ENCODE results near the gene RNF186. TPM values are rescaled to one million over a fixed set of nuclear protein-coding genes. Genes with fewer than 3 reads are reported as not detected.
"Not testable (repeated sequence)": the region's sequence is repeated elsewhere in the genome, so short reads cannot be mapped to it uniquely, and the experiment has no call there.

The RNF186 gene
- total and polyA plus RNA-seq, 4 donors: 8.0 TPM; not detected in 3

- Histone ChIP-seq H3K27ac (ENCODE audit: low read depth in 1 of 2, low read length in 2 of 2) (no peak overlapping the region), H3K27me3 (ENCODE audit: control insufficient read depth in 1 of 2, insufficient read depth in 2 of 2, low read length in 1 of 2) (no peaks in the 10 kb centered on the region), H3K36me3 (ENCODE audit: control insufficient read depth in 1 of 2, insufficient read depth in 2 of 2, low read length in 1 of 2) (no peaks in the 10 kb centered on the region), H3K9me3 (ENCODE audit: control insufficient read depth, low read length) (no peaks in the 10 kb centered on the region), H3K4me1 (ENCODE audit: control insufficient read depth in 1 of 2, insufficient read depth in 2 of 2, low read length in 2 of 2) (no peaks in the 10 kb centered on the region), H3K4me3 (ENCODE audit: low read length in 2 of 2) (no peak overlapping the region)
- 32 to 35% methylated on average over 5 of the region's 5 CpGs for WGBS, 2 donors
- ATAC-seq (ENCODE audit: low FRiP score) (no peak), DNase-seq (no peak)
- intact Hi-C loops (cut with DNase I): no loop called here
Measured at GRCh38 chr1:19817160-19817559, 2.1 kb upstream of the RNF186 start.

DNA sequence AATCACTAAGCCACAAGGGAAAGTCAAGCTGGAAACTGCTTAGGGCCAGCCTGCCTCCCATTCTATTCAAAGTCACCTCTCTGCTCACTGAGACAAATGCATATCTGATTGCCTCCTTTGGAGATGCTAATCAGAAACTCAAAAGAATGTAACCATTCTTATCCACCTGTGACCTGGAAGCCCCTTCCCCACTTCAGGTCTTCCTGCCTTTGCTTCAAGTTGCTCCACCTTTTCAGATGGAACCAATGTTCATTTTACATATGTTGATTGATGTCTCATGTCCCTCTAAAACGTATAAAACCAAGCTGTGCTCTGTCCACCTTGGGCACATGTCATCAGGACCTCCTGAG is 1.6 kb upstream of the RNF186 start:
- H3K27ac ChIP-seq (ENCODE audit: low read depth in 1 of 2, low read length in 2 of 2); DNase-seq; ATAC-seq (ENCODE audit: low FRiP score); H3K9me3 ChIP-seq (ENCODE audit: control insufficient read depth, low read length); H3K4me3 ChIP-seq (ENCODE audit: low read length in 2 of 2); H3K27me3 ChIP-seq (ENCODE audit: control insufficient read depth in 1 of 2, insufficient read depth in 2 of 2, low read length in 1 of 2); H3K36me3 ChIP-seq (ENCODE audit: control insufficient read depth in 1 of 2, insufficient read depth in 2 of 2, low read length in 1 of 2); H3K4me1 ChIP-seq (ENCODE audit: control insufficient read depth in 1 of 2, insufficient read depth in 2 of 2, low read length in 2 of 2); intact Hi-C loops (cut with DNase I): not testable (repeated sequence)
- WGBS, 2 donors: 32 to 56% methylated on average over 1 of the region's 1 CpG

- Histone ChIP-seq H3K4me1 (ENCODE audit: control insufficient read depth in 1 of 2, insufficient read depth in 2 of 2, low read length in 2 of 2) (no peaks in the 10 kb centered on the region), H3K27me3 (ENCODE audit: control insufficient read depth in 1 of 2, insufficient read depth in 2 of 2, low read length in 1 of 2) (no peaks in the 10 kb centered on the region), H3K9me3 (ENCODE audit: control insufficient read depth, low read length) (no peaks in the 10 kb centered on the region), H3K27ac (ENCODE audit: low read depth in 1 of 2, low read length in 2 of 2) (no peak overlapping the region), H3K36me3 (ENCODE audit: control insufficient read depth in 1 of 2, insufficient read depth in 2 of 2, low read length in 1 of 2) (no peaks in the 10 kb centered on the region), H3K4me3 (ENCODE audit: low read length in 2 of 2) (no peak overlapping the region)
- ATAC-seq (ENCODE audit: low FRiP score): no peak
- intact Hi-C loops (cut with DNase I): no loop called here
- DNase-seq: no peak
- WGBS, 2 donors: 87 to 91% methylated on average over 15 of the region's 15 CpGs
Measured at GRCh38 chr1:19815801-19816736, 986 bp upstream of the RNF186 start.

GRCh38 chr1:19814244-19814661 is 830 bp downstream of the RNF186 start:
- intact Hi-C loops (cut with DNase I): loop anchor here in 1 of 2 donors (5.0 kb wide), 1 partner anchor 97 kb away; no protein-coding TSS in a partner anchor

GRCh38 chr1:19813643-19813960 is 1.5 kb downstream of the RNF186 start:
- ATAC-seq (ENCODE audit: low FRiP score): no peak
- H3K27me3 ChIP-seq (ENCODE audit: control insufficient read depth in 1 of 2, insufficient read depth in 2 of 2, low read length in 1 of 2): no peaks in the 10 kb centered on the region
- intact Hi-C loops (cut with DNase I): loop anchor here in 1 of 2 donors (5.0 kb wide), 1 partner anchor 96 kb away; no protein-coding TSS in a partner anchor
- WGBS, 2 donors: 92 to 95% methylated on average over 4 of the region's 4 CpGs
- no peak for DNase-seq
- no peak overlapping the region for H3K27ac ChIP-seq (ENCODE audit: low read depth in 1 of 2, low read length in 2 of 2)
- H3K36me3 ChIP-seq (ENCODE audit: control insufficient read depth in 1 of 2, insufficient read depth in 2 of 2, low read length in 1 of 2): no peaks in the 10 kb centered on the region
- no peaks in the 10 kb centered on the region for H3K4me1 ChIP-seq (ENCODE audit: control insufficient read depth in 1 of 2, insufficient read depth in 2 of 2, low read length in 2 of 2)
- H3K9me3 ChIP-seq (ENCODE audit: control insufficient read depth, low read length): no peaks in the 10 kb centered on the region
- H3K4me3 ChIP-seq (ENCODE audit: low read length in 2 of 2): no peak overlapping the region

More at GRCh38 chr1:19814244-19814661, 830 bp downstream of the RNF186 start:
- no peaks in the 10 kb centered on the region for H3K9me3 ChIP-seq (ENCODE audit: control insufficient read depth, low read length)
- 89 to 92% methylated on average over 15 of the region's 15 CpGs for WGBS, 2 donors
- DNase-seq (no peak), ATAC-seq (ENCODE audit: low FRiP score) (no peak)
- no peaks in the 10 kb centered on the region for H3K27me3 ChIP-seq (ENCODE audit: control insufficient read depth in 1 of 2, insufficient read depth in 2 of 2, low read length in 1 of 2)
- no peaks in the 10 kb centered on the region for H3K36me3 ChIP-seq (ENCODE audit: control insufficient read depth in 1 of 2, insufficient read depth in 2 of 2, low read length in 1 of 2)
- no peak overlapping the region for H3K27ac ChIP-seq (ENCODE audit: low read depth in 1 of 2, low read length in 2 of 2)
- H3K4me1 ChIP-seq (ENCODE audit: control insufficient read depth in 1 of 2, insufficient read depth in 2 of 2, low read length in 2 of 2): no peaks in the 10 kb centered on the region
- H3K4me3 ChIP-seq (ENCODE audit: low read length in 2 of 2): no peak overlapping the region

GRCh38 chr1:19812875-19813642 is 2.0 kb downstream of the RNF186 start:
- no peaks in the 10 kb centered on the region for H3K27me3 ChIP-seq (ENCODE audit: control insufficient read depth in 1 of 2, insufficient read depth in 2 of 2, low read length in 1 of 2)
- no peaks in the 10 kb centered on the region for H3K4me1 ChIP-seq (ENCODE audit: control insufficient read depth in 1 of 2, insufficient read depth in 2 of 2, low read length in 2 of 2)
- intact Hi-C loops (cut with DNase I): loop anchor here in 1 of 2 donors (5.0 kb wide), 1 partner anchor 96 kb away; no protein-coding TSS in a partner anchor
- DNase-seq: no peak
- no peak overlapping the region for H3K27ac ChIP-seq (ENCODE audit: low read depth in 1 of 2, low read length in 2 of 2)
- H3K36me3 ChIP-seq (ENCODE audit: control insufficient read depth in 1 of 2, insufficient read depth in 2 of 2, low read length in 1 of 2): no peaks in the 10 kb centered on the region
- no peak for ATAC-seq (ENCODE audit: low FRiP score)
- 85 to 88% methylated on average over 15 of the region's 15 CpGs for WGBS, 2 donors
- H3K9me3 ChIP-seq (ENCODE audit: control insufficient read depth, low read length): no peaks in the 10 kb centered on the region
- H3K4me3 ChIP-seq (ENCODE audit: low read length in 2 of 2): no peak overlapping the region

DNA sequence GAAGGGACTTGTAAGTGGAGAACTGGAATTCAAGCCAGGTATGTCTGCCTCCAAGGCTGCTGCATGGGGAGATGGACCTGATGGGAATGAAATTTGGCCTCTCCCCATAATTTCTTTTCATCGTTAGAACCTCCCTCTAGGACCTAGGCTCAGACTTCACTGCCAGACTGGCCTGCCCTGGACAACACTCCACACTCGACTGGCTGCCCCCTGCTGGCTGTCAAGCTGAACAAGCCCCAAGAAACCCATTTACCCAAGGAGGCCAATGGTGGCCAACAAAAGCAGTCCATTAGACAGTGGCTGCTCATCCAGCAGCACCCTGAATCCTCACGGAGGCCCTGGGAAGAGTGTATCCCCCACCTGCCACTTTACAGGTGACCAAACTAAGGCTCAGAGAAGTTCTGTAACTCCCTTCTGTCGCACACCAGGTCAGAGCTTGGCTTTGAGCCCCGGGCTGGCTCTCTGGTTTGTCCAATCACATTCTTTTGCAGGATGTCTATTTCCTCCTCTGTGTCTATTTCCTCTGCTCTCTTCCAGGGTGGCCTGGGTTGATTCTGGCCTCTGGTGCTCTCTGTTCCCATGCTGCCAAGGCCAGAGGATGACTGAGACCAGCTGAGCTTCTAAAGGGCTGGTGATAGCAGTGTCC is 3.8 kb downstream of the RNF186 start:
- ATAC-seq (ENCODE audit: low FRiP score) (no peak), DNase-seq (peak; percentile 72 to 84)
- H3K27me3 ChIP-seq (ENCODE audit: control insufficient read depth in 1 of 2, insufficient read depth in 2 of 2, low read length in 1 of 2): no peaks in the 10 kb centered on the region
- no peak overlapping the region for H3K4me3 ChIP-seq (ENCODE audit: low read length in 2 of 2)
- H3K9me3 ChIP-seq (ENCODE audit: control insufficient read depth, low read length): no peaks in the 10 kb centered on the region
- H3K36me3 ChIP-seq (ENCODE audit: control insufficient read depth in 1 of 2, insufficient read depth in 2 of 2, low read length in 1 of 2): no peaks in the 10 kb centered on the region
- H3K4me1 ChIP-seq (ENCODE audit: control insufficient read depth in 1 of 2, insufficient read depth in 2 of 2, low read length in 2 of 2): no peaks in the 10 kb centered on the region
- intact Hi-C loops (cut with DNase I): loop anchor here (2.0 to 5.0 kb wide), 2 partner anchors 94 to 95 kb away; no protein-coding TSS in a partner anchor
- no peak overlapping the region for H3K27ac ChIP-seq (ENCODE audit: low read depth in 1 of 2, low read length in 2 of 2)
- WGBS, 2 donors: 64 to 68% methylated on average over 5 of the region's 5 CpGs

DNA sequence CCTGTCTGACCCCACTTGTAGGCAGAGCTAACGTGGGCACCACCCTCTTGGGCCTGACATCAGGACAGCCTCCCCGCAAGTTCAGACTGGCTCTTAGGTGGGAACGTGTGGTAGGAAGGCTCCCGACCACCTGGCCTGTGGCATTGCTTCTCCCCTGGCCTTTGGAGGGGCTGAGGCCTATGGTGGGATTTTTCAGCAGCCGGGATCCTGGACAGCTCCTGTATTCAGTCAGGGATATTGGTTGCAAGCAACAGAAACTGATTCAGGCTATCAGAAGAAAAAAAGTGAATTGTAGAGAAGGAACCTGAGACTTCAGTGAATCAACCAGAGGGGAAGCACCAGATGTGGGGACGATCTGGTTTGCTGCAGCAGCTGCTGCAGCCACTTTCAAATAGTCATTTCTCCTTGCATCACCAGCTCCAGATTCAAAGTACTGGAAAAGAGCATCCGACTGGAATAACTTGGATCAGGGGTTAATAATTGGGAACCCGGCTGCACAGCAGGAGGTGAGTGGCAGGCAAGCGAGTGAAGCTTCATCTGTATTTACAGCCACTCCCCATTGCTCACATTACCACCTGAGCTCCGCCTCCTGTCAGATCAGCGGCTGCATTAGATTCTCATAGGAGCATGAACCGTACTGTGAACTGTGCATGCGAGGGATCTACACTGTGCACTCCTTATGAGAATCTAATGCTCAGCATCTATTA is 5.9 kb downstream of the RNF186 start:
- no peak overlapping the region for H3K4me3 ChIP-seq (ENCODE audit: low read length in 2 of 2)

More for the DNA sequence above, 5.9 kb downstream of the RNF186 start:
- no peak overlapping the region for H3K27ac ChIP-seq (ENCODE audit: low read depth in 1 of 2, low read length in 2 of 2)
- WGBS, 2 donors: 77 to 81% methylated on average over 13 of the region's 13 CpGs
- DNase-seq: no peak
- intact Hi-C loops (cut with DNase I): no loop called here
- no peaks in the 10 kb centered on the region for H3K9me3 ChIP-seq (ENCODE audit: control insufficient read depth, low read length)
- no peak for ATAC-seq (ENCODE audit: low FRiP score)
- no peaks in the 10 kb centered on the region for H3K4me1 ChIP-seq (ENCODE audit: control insufficient read depth in 1 of 2, insufficient read depth in 2 of 2, low read length in 2 of 2)
- H3K36me3 ChIP-seq (ENCODE audit: control insufficient read depth in 1 of 2, insufficient read depth in 2 of 2, low read length in 1 of 2): no peaks in the 10 kb centered on the region
- no peaks in the 10 kb centered on the region for H3K27me3 ChIP-seq (ENCODE audit: control insufficient read depth in 1 of 2, insufficient read depth in 2 of 2, low read length in 1 of 2)

Data from aorta (tissue), 5 donors.